Loucy (cell line): ENCODE results near the gene ENOX1.

ENCODE experiments used
- H2AFZ ChIP-seq: fragments of 200-600 bp; sonication (generic); 2 replicates; pipeline ENCODE4 v1.6.0; 2016; ENCODE audit warnings: antibody characterized with exemption, mild to moderate bottlenecking, low read length, moderate library complexity
- H3F3A ChIP-seq: fragments of 200-600 bp; 2 replicates; pipeline ENCODE4 v1.6.0; 2016; ENCODE audit warnings: antibody characterized with exemption, low read depth, mild to moderate bottlenecking
- H3K27me3 ChIP-seq: fragments of 200-600 bp; sonication (generic); 2 replicates; pipeline ENCODE4 v1.6.1; 2014; ENCODE audit warnings: low read length, mild to moderate bottlenecking; ENCODE audit not compliant: insufficient read depth, poor library complexity, severe bottlenecking
- H3K36me3 ChIP-seq: fragments of 200-600 bp; sonication (generic); 2 replicates; pipeline ENCODE4 v1.6.1; 2016; ENCODE audit warnings: low read length; ENCODE audit not compliant: insufficient read depth
- H3K4me1 ChIP-seq: fragments of 200-600 bp; sonication (generic); 2 replicates; pipeline ENCODE4 v1.5.1; 2014; ENCODE audit warnings: low read length, mild to moderate bottlenecking; ENCODE audit not compliant: insufficient read depth, poor library complexity, severe bottlenecking
- H3K4me2 ChIP-seq: fragments of 200-600 bp; sonication (generic); 2 replicates; pipeline ENCODE4 v1.6.0; 2014; ENCODE audit warnings: antibody characterized with exemption, low read length, low read depth, mild to moderate bottlenecking; ENCODE audit not compliant: poor library complexity, severe bottlenecking
- H3K4me3 ChIP-seq: fragments of 200-600 bp; sonication (generic); 2 replicates; pipeline ENCODE4 v1.5.1; 2014; ENCODE audit warnings: low read length, mild to moderate bottlenecking, mixed read lengths; ENCODE audit not compliant: poor library complexity, severe bottlenecking
- H3K79me2 ChIP-seq: fragments of 200-600 bp; sonication (generic); 2 replicates; pipeline ENCODE4 v1.6.1; 2014; ENCODE audit warnings: low read length; ENCODE audit not compliant: insufficient read depth
- H3K9ac ChIP-seq: fragments of 200-600 bp; sonication (generic); 2 replicates; pipeline ENCODE4 v1.6.0; 2014; ENCODE audit warnings: mild to moderate bottlenecking, low read depth, low read length, moderate library complexity; ENCODE audit not compliant: poor library complexity, severe bottlenecking
- H3K9me2 ChIP-seq: fragments of 200-600 bp; sonication (generic); replicated peaks from 2 replicates; pipeline ENCODE4 v1.6.1; 2016; ENCODE audit warnings: low read depth, low read length, mixed read lengths
- H3K9me3 ChIP-seq: fragments of 200-600 bp; sonication (generic); 2 replicates; pipeline ENCODE4 v1.6.1; 2014; ENCODE audit warnings: mild to moderate bottlenecking, antibody characterized with exemption, low read length, low read depth; ENCODE audit not compliant: insufficient read depth
- H4K20me1 ChIP-seq: fragments of 200-600 bp; sonication (generic); 2 replicates; pipeline ENCODE4 v1.6.0; 2014; ENCODE audit warnings: antibody characterized with exemption, low read length, mild to moderate bottlenecking; ENCODE audit not compliant: insufficient read depth, poor library complexity, severe bottlenecking
- CTCF ChIP-seq: fragments of 200-600 bp; sonication (generic); conservative IDR thresholded peaks from 2 replicates; pipeline ENCODE4 v1.5.1; 2014; ENCODE audit warnings: mild to moderate bottlenecking, antibody characterized with exemption, low read length
- EZH2phosphoT487 ChIP-seq: fragments of 200-600 bp; IDR thresholded peaks from 2 replicates; pipeline ENCODE4 v1.6.1; 2018; ENCODE audit warnings: antibody characterized with exemption, mild to moderate bottlenecking, moderate library complexity, borderline replicate concordance

The ENOX1 gene

GRCh38 chr13:43316281-43316680 is 470.5 kb downstream of the ENOX1 start:
- H2AFZ ChIP-seq = peak overlapping the region; percentile 44; the same call in 1 of the 2 replicates

GRCh38 chr13:43315522-43315921 is 471.2 kb downstream of the ENOX1 start:
- H3K4me1 ChIP-seq = peaks cover 10% of the 10 kb centered on the region

More at GRCh38 chr13:43316281-43316680, 470.5 kb downstream of the ENOX1 start:
- H3K4me2 ChIP-seq = peak overlapping the region; percentile 57
- no peak for TF ChIP-seq EZH2phosphoT487
- no peak for TF ChIP-seq CTCF
- no peaks in the 10 kb centered on the region for H3K27me3 ChIP-seq
- no peak overlapping the region for H3K4me3 ChIP-seq
- H3K79me2 ChIP-seq = no peaks in the 10 kb centered on the region
- no peaks in the 10 kb centered on the region for H4K20me1 ChIP-seq
- H3K9ac ChIP-seq = peak overlapping the region; percentile 42
- H3K9me2 ChIP-seq = no peaks in the 10 kb centered on the region
- H3K36me3 ChIP-seq = no peaks in the 10 kb centered on the region
- peaks cover 10% of the 10 kb centered on the region for H3K4me1 ChIP-seq
- H3F3A ChIP-seq = no peaks in the 10 kb centered on the region
- H3K9me3 ChIP-seq = no peaks in the 10 kb centered on the region

GRCh38 chr13:43309311-43309710 is 477.5 kb downstream of the ENOX1 start:
- TF ChIP-seq EZH2phosphoT487 (no peak), CTCF (no peak)
- H3K27me3 ChIP-seq = no peaks in the 10 kb centered on the region
- H3K36me3 ChIP-seq = no peaks in the 10 kb centered on the region

More at GRCh38 chr13:43315522-43315921, 471.2 kb downstream of the ENOX1 start:
- Histone ChIP-seq H3K36me3 (no peaks in the 10 kb centered on the region), H3K4me3 (no peak overlapping the region), H3K27me3 (no peaks in the 10 kb centered on the region), H3K4me2 (no peak overlapping the region), H3K9me2 (no peaks in the 10 kb centered on the region), H2AFZ (no peak overlapping the region), H4K20me1 (no peaks in the 10 kb centered on the region), H3F3A (no peaks in the 10 kb centered on the region), H3K9ac (no peak overlapping the region), H3K79me2 (no peaks in the 10 kb centered on the region), H3K9me3 (no peaks in the 10 kb centered on the region)
- TF ChIP-seq EZH2phosphoT487 (no peak), CTCF (no peak)

More at GRCh38 chr13:43309311-43309710, 477.5 kb downstream of the ENOX1 start:
- no peaks in the 10 kb centered on the region for H4K20me1 ChIP-seq
- H2AFZ ChIP-seq = no peak overlapping the region
- no peak overlapping the region for H3K4me3 ChIP-seq
- H3K9ac ChIP-seq = no peak overlapping the region
- no peaks in the 10 kb centered on the region for H3K79me2 ChIP-seq
- no peaks in the 10 kb centered on the region for H3K9me2 ChIP-seq
- H3K4me2 ChIP-seq = no peak overlapping the region
- H3K9me3 ChIP-seq = no peaks in the 10 kb centered on the region
- no peaks in the 10 kb centered on the region for H3F3A ChIP-seq
- H3K4me1 ChIP-seq = peaks cover 9% of the 10 kb centered on the region
